IMR-90 (cell line): ENCODE results near the gene MGLL.

ENCODE experiments used
- BHLHE40 ChIP-seq: fragments of 150-350 bp; IDR thresholded peaks from 2 replicates; pipeline ENCODE4 v1.6.1; 2016; ENCODE audit warnings: mild to moderate bottlenecking, low read depth, low read length
- CEBPB ChIP-seq: IDR thresholded peaks from 2 replicates; pipeline ENCODE4 v1.6.1; 2012; ENCODE audit warnings: low read depth, low read length, improper control_type of control experiment
- CHD1 ChIP-seq: IDR thresholded peaks from 2 replicates; pipeline ENCODE4 v1.6.1; 2012; ENCODE audit warnings: low read depth, low read length, improper control_type of control experiment
- CTCF ChIP-seq: conservative IDR thresholded peaks from 2 replicates; pipeline ENCODE4 v1.5.1; 2012; ENCODE audit warnings: mild to moderate bottlenecking, low read depth, low read length, improper control_type of control experiment
- FOS ChIP-seq: fragments of 150-350 bp; IDR thresholded peaks from 2 replicates; pipeline ENCODE4 v1.6.1; 2016; ENCODE audit warnings: low read depth, low read length
- NFE2L2 ChIP-seq: fragments of 150-350 bp; IDR thresholded peaks from 2 replicates; pipeline ENCODE4 v1.6.1; 2016; ENCODE audit warnings: low read depth, mild to moderate bottlenecking, low read length
- POLR2A ChIP-seq: IDR thresholded peaks from 2 replicates; pipeline ENCODE4 v1.6.1; 2012; ENCODE audit warnings: mild to moderate bottlenecking, low read depth, low read length
- RAD21 ChIP-seq: IDR thresholded peaks from 2 replicates; pipeline ENCODE4 v1.6.1; 2012; ENCODE audit warnings: low read length, improper control_type of control experiment
- RCOR1 ChIP-seq: IDR thresholded peaks from 2 replicates; pipeline ENCODE4 v1.6.1; 2012; ENCODE audit warnings: mild to moderate bottlenecking, low read length, improper control_type of control experiment; ENCODE audit not compliant: insufficient replicate concordance
- RFX5 ChIP-seq: IDR thresholded peaks from 2 replicates; pipeline ENCODE4 v1.8.0; 2012; ENCODE audit warnings: low read depth, mild to moderate bottlenecking, low read length, moderate library complexity
- SMC3 ChIP-seq: fragments of 150-350 bp; IDR thresholded peaks from 2 replicates; pipeline ENCODE4 v1.6.1; 2016; ENCODE audit warnings: low read depth, mild to moderate bottlenecking, antibody characterized with exemption, low read length, moderate library complexity
- USF2 ChIP-seq: fragments of 150-350 bp; IDR thresholded peaks from 2 replicates; pipeline ENCODE4 v1.6.1; 2017; ENCODE audit warnings: mild to moderate bottlenecking, antibody characterized with exemption, low read length, low read depth

- TF ChIP-seq CTCF (no peak), POLR2A (no peak), SMC3 (no peak), BHLHE40 (no peak), RFX5 (no peak), RAD21 (no peak), FOS (no peak), CEBPB (no peak), CHD1 (no peak), USF2 (no peak), RCOR1 (no peak), NFE2L2 (no peak)
These were observed 141.5 kb downstream of the MGLL start for GRCh38 chr3:127680798-127681221.
